GM18526 (cell line): ENCODE measurements around the gene TTC33.

Source experiments
- POLR2A ChIP-seq: IDR thresholded peaks from 3 replicates; pipeline ENCODE4 v1.6.1; 2011; ENCODE audit not compliant: insufficient read length; ENCODE audit errors: extremely low read depth

The TTC33 gene

DNA sequence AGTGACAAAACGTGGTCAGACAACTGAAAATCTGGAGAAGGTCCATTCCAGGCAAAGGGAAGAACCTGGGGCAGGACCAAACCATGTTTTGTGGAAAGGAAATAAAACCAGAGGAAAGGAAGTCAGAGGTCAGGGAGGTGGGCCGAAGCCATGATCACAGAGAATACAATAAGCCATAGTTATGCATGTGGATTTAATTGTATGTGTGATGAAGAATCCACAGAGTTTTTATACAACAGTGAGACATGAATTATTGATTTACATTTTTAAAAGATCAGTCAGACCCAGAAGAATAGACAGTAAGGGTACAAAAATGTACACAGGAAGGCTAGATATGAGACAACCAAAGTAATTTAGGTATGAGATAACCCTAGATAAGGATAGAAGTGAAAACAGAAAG lies 20.8 kb downstream of the TTC33 start:
- no peak for TF ChIP-seq POLR2A

DNA sequence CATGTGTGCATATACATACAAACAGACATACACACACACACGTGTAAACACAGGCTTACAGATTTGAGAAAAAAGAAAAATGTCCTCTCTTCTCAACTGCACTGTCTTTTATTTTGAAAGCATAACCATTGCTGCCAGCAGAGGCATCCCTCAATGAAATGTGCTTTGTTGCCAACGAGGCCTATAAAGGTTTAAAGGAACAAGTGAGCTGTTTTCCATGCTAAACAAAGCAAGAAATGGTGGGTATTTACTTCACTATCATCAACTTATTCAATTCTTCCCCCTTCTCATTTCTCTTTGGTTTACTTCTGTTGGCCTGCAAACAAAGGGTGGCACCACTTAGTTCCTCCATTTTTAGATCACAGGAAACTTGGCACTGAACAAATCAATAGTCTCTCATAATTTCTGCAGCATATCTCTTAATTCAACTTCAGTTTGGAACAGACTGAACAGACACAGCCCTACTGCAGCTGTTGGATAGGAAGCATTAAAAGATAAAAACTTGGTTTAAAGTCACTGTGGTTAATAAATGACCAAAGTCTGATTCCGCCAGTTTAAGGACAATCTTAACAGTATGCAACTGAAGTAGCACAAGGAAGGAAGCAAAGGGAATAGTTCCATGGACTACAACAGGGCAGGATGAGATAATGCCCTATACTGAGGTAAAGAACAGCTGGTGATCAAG lies 21.7 kb downstream of the TTC33 start:
- TF ChIP-seq POLR2A, result no peak

DNA sequence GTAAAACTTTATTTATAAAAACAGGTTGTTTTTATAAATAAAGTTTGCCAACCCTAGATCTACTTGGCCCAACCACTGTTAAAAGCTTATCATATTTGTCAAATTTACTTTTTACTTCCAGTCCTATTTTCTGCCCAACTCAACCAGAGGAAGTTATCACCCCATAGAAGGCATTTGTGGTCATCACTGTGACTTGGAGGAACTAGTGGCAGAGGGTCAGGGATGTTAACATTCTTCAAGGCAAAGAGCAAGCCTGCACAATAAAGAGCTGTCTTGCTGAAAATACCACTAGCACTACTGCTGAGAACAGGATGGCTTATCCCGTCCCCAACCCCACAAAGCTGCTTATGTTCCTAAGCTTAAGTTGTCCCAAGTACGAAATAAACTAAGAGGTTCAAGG lies 22.3 kb downstream of the TTC33 start:
- no peak for TF ChIP-seq POLR2A

DNA sequence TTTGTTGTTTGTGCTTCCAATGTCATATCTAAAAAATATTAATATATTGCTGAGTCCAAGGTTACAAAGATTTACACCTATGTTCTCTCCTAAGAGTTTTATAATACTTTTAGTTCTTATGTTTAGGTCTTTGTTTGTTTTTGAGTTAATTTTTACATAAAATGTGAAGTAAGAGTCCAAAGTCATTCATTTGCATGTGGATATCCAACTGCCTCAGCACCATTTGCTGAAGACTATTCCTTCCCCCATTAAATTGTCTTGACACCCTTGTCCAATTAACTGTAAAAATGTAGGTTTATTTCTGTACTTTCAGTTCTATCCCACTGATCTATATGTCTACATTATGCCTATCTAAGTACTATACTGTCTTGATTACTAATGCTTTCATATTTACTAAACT lies 35.7 kb downstream of the TTC33 start:
- TF ChIP-seq POLR2A, result no peak

DNA sequence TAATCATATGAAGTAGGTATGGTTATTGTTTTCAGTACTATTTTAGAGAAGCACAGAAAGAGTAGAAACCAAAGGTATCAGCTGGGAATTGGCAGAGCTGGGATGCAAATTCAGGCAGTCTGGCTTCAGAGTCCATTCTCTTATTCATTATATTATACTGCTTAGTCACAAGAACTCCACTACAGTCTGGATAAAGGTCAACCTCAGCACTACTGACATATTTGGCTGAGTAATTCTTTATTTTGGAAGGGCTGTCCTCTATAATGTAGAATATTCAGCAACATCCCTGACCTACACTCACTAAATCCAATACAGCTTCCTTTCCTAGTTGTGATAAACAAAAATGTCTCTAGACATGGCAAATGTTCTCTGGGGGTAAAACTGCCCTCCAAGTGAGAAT lies 38.5 kb downstream of the TTC33 start:
- TF ChIP-seq POLR2A, result no peak

DNA sequence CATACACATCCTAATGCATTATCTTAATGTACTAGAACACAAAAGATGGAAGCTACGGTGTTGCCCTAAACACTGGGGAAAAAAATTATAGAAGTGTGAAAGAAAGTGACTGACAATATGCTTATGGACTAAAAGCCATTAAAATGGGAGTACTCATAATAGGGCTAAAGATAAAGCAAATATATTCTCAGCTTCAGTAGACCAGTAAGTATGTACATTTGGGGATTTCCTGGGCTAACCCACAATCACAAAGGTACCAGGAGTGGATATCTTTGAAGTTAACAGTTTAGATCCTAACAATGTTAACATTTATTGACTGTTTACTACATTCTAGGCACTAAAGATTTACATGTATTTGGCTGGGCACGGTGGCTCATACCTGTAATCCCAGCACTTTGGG lies 39.2 kb downstream of the TTC33 start:
- no peak for TF ChIP-seq POLR2A

DNA sequence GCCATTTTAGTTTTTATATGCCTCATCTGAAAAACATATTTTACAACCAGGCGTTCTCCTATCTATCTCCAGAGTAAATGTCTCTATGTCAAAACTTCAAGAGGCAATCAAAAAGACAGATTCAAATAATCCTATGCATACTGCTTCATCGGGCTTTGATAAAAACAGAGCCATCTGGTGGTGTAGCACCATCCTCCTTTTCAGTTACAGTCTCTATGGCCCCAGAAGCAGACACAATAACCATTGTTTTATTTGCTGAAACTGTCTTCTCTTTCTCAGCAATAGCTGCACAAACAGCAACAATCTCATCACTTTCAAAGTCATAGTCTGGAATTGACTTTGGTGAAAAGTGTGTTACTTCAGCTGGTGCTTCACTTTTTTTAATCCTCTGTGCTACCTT lies 39.8 kb downstream of the TTC33 start:
- no peak for TF ChIP-seq POLR2A

DNA sequence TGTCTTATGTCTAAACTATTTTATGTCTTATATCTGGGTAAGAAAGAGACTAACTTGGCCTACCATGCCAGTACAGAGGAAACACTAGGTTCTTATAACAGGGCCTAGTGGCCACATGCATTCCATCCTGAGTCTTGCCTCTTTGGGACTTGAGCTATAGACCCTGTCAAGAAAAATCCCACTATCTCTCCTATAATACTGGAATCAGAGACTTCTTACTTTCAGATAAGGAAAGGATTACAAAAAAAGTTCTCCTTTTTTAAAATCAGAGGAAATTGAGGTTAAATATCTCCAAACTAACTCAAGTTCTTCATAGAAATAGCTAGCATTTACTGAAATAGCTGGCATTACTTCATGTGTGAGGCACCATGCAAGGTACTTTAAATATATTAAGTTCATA lies 41.8 kb downstream of the TTC33 start:
- TF ChIP-seq POLR2A, result no peak

DNA sequence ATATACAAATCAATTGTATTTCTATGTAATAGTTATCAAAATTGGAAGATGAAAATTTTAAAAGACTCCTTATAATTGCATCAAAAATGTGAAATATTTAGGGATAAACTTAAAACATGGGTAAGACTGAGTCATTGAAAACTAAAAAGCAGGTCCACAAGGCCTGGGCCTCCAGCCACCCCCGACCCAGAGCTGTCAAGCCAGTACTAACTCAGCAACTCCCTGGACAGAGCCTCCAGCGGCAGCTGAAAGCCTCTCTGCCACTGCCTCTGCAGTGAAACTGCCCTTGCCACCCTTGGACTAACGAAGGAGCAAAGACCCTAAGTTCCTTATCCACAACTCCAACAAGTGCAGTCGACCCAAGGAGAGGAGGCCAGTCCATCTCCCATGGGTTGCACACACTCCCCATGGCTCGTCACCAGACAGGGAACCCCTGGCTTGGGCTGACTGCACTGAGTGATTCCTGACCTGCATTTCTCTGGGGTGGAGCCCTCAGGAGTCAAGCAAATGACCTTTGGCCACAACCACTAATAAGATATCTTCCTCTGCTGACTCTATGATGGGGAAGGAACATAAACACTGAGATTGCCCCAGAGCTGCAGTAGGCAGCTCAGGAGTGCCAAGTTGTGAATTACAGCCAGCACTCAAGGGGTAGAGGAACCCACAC lies 55.5 kb downstream of the TTC33 start:
- TF ChIP-seq POLR2A, result no peak

DNA sequence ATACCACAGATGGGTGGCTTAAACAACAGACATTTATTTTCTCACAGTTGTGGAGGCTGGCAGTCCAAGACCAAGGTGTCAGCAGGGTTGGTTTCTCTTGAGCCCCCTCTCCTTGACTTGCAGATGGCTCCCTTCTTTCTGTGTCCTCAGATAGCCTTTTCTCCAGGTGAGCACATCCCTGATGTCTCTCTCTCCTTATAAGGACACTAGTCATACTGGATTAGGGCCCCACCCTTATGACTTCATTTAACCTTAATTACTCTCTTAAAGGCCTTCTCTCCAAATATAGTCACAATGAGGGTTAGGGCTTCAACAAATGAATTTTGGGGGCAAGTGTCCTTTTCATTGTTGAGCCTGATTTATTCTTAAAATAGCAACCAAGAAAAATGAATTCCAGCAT lies 61.3 kb downstream of the TTC33 start:
- no peak for TF ChIP-seq POLR2A

DNA sequence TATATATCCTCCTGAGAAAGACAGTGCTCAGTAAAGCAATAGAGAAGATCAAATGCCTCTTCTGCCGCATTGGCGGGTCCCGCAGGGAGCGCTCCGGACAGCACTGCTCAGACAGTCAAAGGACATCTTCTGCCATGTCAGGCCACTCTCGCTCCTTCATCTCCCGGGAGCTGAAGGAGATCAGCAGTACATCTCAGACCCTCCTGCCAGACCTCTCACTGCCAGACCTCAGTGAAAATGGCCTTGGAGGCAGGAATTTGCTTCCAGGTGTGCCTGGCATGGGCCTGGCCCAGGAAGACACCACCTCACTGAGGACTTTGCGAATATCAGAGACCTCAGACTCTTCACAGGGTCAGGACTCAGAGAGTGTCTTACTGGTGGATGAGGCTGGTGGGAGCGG lies 63.9 kb downstream of the TTC33 start:
- no peak for TF ChIP-seq POLR2A

DNA sequence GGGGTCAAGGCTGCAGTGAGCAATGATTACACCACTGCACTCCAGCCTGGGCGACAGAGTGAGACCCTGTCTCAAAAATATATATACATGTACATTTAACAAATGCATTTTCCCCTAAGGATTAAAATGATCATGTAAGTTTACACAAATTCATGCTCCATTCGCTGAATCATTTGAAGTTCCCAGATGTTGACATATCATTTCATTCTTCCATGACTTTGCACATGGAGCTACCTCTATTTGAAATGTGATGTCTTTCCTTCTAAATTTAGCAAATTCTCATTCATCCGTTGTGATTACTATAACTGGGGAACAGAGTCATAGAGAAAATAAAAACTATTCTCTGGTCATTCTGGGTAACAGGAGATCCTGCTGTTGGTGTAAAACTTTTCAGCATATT lies 65.5 kb downstream of the TTC33 start:
- TF ChIP-seq POLR2A, result no peak

DNA sequence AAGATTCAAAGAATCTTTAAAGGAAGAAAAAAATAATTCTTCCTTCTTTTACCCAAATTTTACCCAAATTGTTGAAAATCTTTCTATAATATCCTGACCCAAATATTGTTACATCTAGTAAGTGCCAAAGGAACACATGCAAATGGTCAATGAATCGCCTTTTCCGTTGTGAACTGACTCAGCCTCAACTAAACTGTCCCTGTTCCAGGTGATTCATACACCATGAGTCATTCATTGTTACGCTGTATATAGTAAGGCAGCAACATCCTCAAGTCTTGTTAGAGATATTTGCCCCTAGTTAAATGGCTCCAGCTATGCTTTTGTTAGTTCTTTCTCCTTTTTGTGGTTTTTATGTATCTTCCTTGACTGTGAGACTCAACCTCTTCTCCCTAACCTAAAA lies 66.3 kb downstream of the TTC33 start:
- TF ChIP-seq POLR2A, result no peak

DNA sequence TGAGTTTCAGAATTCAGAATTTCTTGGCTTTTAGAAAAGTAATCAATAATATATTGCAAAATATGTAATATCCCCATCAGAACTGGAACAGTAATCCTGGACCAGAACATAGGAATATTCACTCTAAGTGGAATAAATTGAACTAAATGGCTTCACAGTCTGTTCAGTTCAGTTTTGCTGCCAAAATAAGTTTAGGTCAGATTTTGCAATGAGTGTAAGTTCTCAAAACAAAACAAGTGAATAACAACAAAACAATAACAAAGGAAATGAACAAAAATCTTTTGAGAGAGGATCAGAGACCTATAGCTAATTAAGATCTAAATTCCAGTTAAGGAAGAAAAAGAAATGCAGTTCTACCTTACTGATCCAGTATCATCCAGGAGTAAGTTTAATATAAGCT lies 66.8 kb downstream of the TTC33 start:
- no peak for TF ChIP-seq POLR2A

DNA sequence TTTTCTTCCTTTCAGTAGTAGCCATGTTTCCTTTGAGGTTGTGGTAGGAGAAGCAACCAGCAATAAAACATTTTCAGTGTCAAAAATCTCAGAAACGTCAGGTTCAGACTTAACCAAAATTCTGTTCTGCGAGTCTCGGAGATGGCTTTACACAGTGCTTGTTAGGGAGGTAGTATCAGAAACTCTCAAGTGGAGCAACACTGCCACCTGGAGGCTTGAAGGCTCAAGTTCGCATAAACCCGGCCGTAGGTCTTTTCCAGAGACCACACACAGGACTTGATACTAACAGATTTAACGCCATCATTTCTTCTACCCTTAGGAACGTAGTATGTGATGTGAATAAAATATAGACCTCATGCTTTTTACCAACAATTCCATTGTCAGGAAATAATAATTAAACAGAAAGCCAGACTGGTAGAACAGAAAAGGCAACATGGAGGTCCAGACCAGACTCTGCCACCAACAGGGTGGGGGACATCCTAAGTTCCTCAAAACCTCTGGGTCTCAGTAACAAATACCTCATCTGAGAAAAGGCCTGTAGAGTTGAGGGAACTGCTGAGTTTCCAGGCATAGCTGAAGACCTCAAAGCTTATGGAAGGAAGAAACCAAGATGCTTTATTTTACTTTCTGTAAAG lies 67.5 kb downstream of the TTC33 start:
- no peak for TF ChIP-seq POLR2A

DNA sequence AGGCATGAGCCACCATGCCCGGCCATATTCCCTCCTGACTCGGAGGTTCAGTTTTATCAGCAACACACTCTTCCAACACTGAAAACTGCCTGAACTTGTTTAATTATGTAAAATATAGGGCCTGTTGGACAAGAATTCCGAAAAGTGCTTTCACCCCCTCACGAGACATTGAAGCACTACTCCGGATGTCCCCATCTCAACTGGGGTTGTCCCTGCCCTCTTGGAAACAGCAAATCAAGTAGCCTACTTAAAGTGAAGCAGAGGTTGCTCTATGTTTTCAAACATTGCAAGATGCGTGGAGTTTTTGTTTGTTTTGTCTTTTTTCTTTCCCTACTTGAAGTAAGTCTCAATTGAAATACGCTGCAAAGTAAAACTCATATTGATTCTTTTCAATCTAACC lies 68.4 kb downstream of the TTC33 start:
- TF ChIP-seq POLR2A, result no peak
